HEK293T (cell line): ENCODE results near the gene ZNF587.

Experiments
- CTCF ChIA-PET: fragments of 350-600 bp; formaldehyde crosslinking; extraction: SDS; loops from one replicate; lab custom pipeline; 2021; ENCODE audit warnings: antibody characterized with exemption, inconsistent platforms; lab: Yijun Ruan, JAX
- POLR2A ChIA-PET: fragments of 350-600 bp; formaldehyde crosslinking; extraction: SDS; loops from one replicate; lab custom pipeline; 2020; ENCODE audit warnings: antibody characterized with exemption, inconsistent platforms; lab: Yijun Ruan, JAX
- DNase-seq: peaks from one replicate; pipeline ENCODE4 v3.0.0; 2012; ENCODE audit warnings: mixed read lengths; ENCODE audit errors: extremely low spot score
- BHLHE40 ChIP-seq: fragments of 450-650 bp; IDR thresholded peaks from 2 replicates; pipeline ENCODE4 v1.6.1; 2016; ENCODE audit warnings: mild to moderate bottlenecking, moderate library complexity, borderline replicate concordance
- FOXA1 ChIP-seq: fragments of 450-650 bp; IDR thresholded peaks from 2 replicates; pipeline ENCODE4 v1.6.1; 2016; ENCODE audit warnings: mild to moderate bottlenecking
- FOXK2 ChIP-seq: fragments of 450-650 bp; IDR thresholded peaks from 2 replicates; pipeline ENCODE4 v1.6.1; 2016; ENCODE audit warnings: mild to moderate bottlenecking
- HDGF ChIP-seq: fragments of 450-650 bp; IDR thresholded peaks from 2 replicates; pipeline ENCODE4 v1.6.1; 2017; ENCODE audit warnings: antibody characterized with exemption, borderline replicate concordance
- L3MBTL2 ChIP-seq: fragments of 450-650 bp; conservative IDR thresholded peaks from 2 replicates; pipeline ENCODE4 v1.6.1; 2016; ENCODE audit warnings: mild to moderate bottlenecking
- LEF1 ChIP-seq: fragments of 450-650 bp; IDR thresholded peaks from 2 replicates; pipeline ENCODE4 v1.6.1; 2017; ENCODE audit warnings: mild to moderate bottlenecking, borderline replicate concordance
- NFRKB ChIP-seq: fragments of 450-650 bp; IDR thresholded peaks from 2 replicates; pipeline ENCODE4 v1.6.1; 2016; ENCODE audit warnings: mild to moderate bottlenecking, moderate library complexity
- SUZ12 ChIP-seq: fragments of 450-650 bp; IDR thresholded peaks from 2 replicates; pipeline ENCODE4 v1.6.1; 2016; ENCODE audit warnings: mild to moderate bottlenecking
- TARDBP ChIP-seq: fragments of 450-650 bp; IDR thresholded peaks from 2 replicates; pipeline ENCODE4 v1.6.1; 2016
- ZNF384 ChIP-seq: fragments of 450-650 bp; IDR thresholded peaks from 2 replicates; pipeline ENCODE4 v1.6.1; 2016
- TF ChIP-seq, protein P1 (sequence below): fragments of 450-650 bp; IDR thresholded peaks from 2 replicates; pipeline ENCODE4 v1.6.1; 2016

Gene ZNF587

DNA sequence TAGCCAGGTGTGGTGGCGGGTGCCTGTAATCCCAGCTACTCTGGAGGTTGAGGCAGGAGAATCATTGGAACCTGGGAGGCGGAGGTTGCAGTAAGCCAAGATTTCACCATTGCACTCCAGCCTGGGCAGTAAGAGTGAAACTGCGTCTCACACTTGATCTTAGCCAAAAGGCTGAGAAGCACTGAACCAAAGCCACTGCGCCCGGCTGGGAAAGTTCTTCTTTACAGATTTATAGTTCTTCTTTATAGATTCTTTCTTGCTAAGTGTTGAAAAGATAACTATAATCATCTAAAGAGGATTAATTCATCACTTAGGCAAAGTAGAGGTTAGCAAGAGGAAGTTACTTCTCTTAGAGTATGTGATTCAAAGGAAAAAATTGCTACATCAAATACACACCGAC is 55.6 kb downstream of the ZNF587 start:
- CTCF ChIA-PET = no interaction called here
- POLR2A ChIA-PET = no interaction called here
- TF ChIP-seq BHLHE40 = no peak
- no peak for TF ChIP-seq TARDBP
- DNase-seq = no peak

DNA sequence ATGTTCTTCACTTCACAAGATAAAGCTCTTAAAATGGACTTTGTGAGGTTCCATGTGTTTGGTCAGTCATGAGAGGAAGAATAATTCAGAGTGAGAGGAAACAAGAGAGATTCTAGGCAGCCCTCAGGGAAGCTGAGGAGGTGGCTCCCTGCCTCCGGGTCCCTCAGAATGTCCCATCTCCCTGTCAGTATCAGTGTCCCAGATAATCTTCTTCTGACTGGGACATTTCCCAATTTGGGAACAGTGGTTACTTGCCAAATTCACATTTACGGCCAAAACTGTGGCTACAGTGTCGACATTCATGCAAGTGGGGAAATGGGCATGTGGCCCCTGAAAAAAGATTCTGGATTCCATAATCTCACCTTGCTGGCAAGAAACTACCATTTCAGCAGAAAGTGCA is 57.7 kb downstream of the ZNF587 start:
- TF ChIP-seq SUZ12 = no peak
- TF ChIP-seq ZNF384 = no peak
- no peak for TF ChIP-seq LEF1
- no peak for TF ChIP-seq HDGF
- TF ChIP-seq FOXK2 = no peak
- no peak for TF ChIP-seq NFRKB
- DNase-seq = no peak
- CTCF ChIA-PET = no interaction called here
- POLR2A ChIA-PET = no interaction called here

DNA sequence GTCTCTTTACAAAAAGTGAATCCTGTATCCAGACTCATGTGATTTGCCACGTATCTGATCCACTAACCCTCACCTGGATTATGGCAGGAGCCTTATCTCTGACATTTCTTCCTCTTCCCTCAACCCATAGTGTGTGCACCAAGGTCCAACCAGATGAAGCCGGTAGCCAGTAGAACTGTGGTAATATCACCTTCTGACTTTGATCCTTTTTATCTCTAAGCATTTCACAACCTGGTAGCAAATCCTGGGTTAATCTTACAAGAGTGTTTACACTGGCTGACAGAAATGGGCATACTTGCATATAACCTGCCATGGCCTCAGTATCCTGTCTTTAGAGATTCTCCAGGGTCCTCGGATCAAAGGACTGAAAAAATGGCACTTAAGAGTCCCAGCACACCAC is 64.9 kb downstream of the ZNF587 start:
- ChIA-PET CTCF (no interaction called here), POLR2A (no interaction called here)
- DNase-seq = no peak

More for the DNA sequence above, 64.9 kb downstream of the ZNF587 start:
- no peak for TF ChIP-seq HDGF
- TF ChIP-seq L3MBTL2 = no peak
- TF ChIP-seq FOXK2 = no peak
- TF ChIP-seq, protein P1, sequence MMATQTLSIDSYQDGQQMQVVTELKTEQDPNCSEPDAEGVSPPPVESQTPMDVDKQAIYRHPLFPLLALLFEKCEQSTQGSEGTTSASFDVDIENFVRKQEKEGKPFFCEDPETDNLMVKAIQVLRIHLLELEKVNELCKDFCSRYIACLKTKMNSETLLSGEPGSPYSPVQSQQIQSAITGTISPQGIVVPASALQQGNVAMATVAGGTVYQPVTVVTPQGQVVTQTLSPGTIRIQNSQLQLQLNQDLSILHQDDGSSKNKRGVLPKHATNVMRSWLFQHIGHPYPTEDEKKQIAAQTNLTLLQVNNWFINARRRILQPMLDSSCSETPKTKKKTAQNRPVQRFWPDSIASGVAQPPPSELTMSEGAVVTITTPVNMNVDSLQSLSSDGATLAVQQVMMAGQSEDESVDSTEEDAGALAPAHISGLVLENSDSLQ = no peak
- TF ChIP-seq BHLHE40 = no peak
- TF ChIP-seq FOXA1 = no peak
- no peak for TF ChIP-seq TARDBP
